GM12873 (cell line): ENCODE data around the gene HTT-AS.

Experiments
- CTCF ChIP-seq: IDR thresholded peaks from 2 replicates; pipeline ENCODE4 v1.5.1; 2012; ENCODE audit warnings: low read depth, mild to moderate bottlenecking, moderate library complexity, low read length, control low read depth; ENCODE audit not compliant: insufficient read depth; ENCODE audit errors: missing control alignments

HTT-AS gene

DNA sequence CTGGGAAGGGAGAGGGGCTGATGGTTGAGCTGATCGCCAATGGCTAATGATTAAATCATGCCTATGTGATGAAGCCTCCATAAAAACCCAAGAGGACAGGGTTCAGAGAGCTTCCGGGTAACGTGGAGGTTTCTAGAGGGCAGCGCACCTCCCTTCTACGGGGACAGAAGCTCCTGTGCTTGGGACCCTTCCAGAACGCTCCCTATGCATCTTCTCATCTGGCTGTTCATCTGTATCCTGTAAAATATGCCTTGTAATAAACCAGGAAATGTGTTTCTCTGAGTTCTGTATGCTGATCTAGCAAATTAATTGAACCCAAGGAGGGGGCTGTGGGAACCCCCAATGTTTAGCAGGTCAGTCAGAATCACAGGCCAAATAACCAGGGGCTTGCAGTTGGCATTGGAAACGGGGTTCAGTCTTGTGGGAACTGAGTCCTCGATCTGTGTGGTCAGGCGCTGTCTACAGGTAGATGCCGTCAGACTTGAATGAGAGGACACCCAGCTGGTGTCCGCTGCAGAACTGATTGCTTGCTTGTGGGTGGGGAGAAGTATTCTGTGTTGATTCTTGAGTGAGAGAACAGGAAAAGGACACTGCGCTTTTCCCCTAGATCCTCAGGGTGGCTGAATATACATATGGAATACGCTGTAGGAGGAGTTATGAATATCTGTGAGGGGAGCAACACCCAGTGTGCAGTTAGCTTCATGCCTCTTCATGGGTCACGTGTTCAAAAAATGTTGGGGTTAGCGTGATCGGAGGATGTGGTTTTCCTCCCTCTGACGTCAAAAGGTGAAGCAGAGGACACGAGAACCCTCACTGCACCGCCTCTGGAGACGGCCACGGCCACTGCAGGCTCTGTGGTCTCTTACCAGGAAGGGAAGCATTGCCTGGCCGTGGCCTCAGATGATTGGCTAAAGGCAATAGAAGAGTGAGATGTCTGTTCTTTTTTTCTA is 29.2 kb downstream of the HTT-AS start:
- peak; percentile 19 for TF ChIP-seq CTCF

DNA sequence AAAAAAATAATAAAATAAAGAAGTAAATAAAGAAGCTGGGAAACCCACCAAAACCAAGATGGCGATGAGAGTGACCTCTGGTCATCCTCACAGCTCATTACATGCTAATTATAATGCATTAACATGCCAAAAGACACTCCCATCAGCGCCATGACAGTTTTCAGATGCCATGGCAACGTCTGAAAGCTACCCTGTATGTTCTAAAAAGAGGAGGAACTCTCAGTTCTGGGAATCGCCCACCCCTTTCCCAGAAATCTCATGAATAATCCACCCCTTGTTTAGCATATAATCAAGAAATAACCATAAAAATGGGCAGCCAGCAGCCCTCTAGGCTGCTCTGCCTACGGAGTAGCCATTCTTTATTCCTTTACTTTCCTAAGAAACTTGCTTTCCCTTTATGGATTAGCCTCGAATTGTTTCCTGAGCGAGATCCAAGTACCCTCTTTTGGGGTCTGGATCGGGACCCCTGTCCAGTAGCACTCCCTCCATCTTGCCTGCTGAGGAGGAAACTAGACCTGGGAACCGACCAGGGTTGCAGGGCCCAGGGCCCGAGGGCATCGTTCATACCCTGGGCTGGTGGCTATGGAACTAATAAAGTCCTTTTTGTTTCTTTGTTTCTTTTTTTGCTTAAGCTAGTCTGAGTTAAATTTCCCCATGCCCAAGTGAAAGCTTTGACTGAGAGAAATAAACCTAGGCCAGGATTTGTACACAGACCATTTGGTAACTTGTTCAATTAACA is 30.9 kb downstream of the HTT-AS start:
- no peak for TF ChIP-seq CTCF

DNA sequence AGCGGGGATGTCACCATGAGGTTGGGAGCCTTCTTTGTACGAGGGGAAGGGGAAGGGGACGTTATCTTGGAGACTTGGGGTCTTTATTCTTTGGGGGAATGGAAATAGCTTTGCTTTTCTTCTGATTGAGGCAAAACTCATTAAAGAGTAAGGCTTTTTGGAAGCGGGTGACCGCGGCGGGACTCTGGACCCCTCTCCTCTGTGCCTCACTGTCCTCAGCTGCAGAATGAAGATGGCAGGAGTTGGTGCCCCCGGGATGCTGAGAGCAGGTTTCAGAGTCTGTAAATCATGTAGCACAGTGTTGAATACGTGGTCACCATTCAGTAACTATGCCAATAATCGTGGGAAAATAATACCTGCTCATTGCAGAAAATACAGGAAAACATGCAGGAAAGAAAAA is 32.1 kb downstream of the HTT-AS start:
- TF ChIP-seq CTCF, result no peak

DNA sequence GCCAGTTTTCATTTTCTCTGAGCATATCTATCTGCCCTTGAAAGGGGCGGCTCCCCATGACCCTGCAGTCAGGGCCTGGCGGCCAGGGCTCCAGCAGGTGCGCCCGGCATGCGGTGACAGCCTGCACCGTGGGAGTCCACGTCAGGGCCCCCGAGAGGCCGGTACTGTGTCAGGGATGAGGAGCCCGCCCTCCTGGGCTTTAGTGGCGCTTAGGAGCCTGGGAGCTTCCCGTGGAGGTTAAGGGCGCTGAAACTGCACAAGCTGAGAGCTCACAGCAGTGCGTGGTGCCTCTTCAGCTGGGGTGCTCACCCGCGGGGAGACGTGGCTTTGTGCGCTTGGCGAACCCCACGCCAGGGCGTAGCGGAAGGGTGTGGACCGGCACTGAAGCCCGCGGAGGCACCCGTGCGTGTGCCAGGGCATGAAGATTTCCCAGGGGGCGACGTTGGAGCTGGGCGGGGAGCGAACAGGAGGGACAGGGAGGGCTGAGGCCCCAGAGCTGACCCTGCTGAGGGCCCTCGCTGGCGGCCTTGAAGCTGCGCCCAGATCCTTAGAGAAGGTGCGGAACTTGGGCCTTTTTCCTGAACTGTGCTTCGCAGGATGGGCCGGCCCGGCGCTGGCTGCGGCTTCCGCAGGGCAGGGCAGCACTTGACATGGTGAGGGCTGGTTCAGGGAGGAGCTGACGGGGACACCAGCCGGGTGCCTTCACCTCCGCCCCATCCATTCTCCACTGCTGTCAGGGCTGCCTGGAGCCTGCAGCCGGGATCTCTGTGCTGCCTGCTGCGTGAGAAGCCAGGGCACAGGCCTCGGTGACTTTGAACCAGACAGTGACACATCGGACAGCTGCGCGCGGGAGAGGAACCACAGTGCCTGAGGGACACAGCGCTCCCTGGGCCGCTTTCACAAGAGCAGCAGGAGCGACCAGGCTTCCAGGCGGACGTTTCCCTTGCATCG is 32.9 kb downstream of the HTT-AS start:
- no peak for TF ChIP-seq CTCF

GRCh38 chr4:3040452-3041191 is 33.7 kb downstream of the HTT-AS start:
- no peak for TF ChIP-seq CTCF

DNA sequence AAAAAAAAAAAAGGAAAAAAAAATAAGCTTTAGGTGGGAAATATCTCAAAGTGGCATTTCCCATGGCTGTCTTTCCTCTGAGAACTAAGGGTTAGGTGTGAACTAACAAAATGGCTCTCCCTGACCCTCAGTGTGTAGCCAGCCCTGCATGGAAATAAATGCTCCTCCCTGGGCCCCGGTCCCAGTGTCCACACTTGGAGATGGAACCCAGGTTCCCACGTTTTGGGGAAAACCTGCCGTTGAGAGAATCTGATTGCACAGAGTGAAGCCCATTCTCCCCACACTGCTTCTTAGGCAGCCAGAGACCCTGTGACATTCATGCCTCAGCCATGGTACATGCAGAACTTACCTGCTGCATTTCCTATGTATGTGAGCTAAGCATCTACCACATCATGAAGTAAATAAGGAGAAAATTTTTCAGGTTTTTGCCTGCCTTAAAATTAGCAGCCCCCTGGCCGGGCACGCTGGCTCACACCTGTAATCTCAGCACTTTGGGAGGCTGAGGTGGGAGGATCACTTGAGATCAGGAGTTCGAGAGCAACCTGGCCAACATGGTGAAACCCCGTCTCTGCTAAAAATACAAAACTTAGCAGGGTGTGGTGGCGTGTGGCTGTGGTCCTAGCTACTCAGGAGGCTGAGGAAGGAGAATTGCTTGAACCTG is 34.5 kb downstream of the HTT-AS start:
- TF ChIP-seq CTCF, result no peak
